SK-N-SH treated with all-trans-retinoic acid at 6 μM for 48 hours (cell line): ENCODE results near the gene CYLD.

Experiments used
- ATAC-seq: fragments of 200-7000 bp; cut with Tn5 transposase; 3 replicates; pipeline ENCODE4 v1.9.1; 2020; ENCODE audit warnings: mild to moderate bottlenecking, moderate library complexity
- BACH2 ChIP-seq: fragments of 250-450 bp; sonication (Bioruptor Pico); IDR thresholded peaks from 2 replicates; pipeline ENCODE4 v1.9.0; 2021; ENCODE audit warnings: mild to moderate bottlenecking, borderline replicate concordance
- CREB5 ChIP-seq: fragments of 250-450 bp; sonication (Bioruptor Pico); IDR thresholded peaks from 2 replicates; pipeline ENCODE4 v1.5.1; 2020; ENCODE audit warnings: low read depth, mild to moderate bottlenecking, moderate library complexity
- CSDC2 ChIP-seq: fragments of 250-450 bp; sonication (Bioruptor Pico); IDR thresholded peaks from 2 replicates; pipeline ENCODE4 v1.5.0; 2020; ENCODE audit warnings: mild to moderate bottlenecking, moderate library complexity
- GLIS3 ChIP-seq: fragments of 250-450 bp; sonication (Bioruptor Pico); IDR thresholded peaks from 2 replicates; pipeline ENCODE4 v1.5.0; 2020; ENCODE audit warnings: mild to moderate bottlenecking, moderate library complexity
- ISL1 ChIP-seq: fragments of 250-450 bp; sonication (Bioruptor Pico); IDR thresholded peaks from 2 replicates; pipeline ENCODE4 v2.1.2; 2022; ENCODE audit warnings: mild to moderate bottlenecking, moderate library complexity
- OSR1 ChIP-seq: fragments of 250-450 bp; sonication (Bioruptor Pico); IDR thresholded peaks from 2 replicates; pipeline ENCODE4 v1.8.0; 2022; ENCODE audit warnings: moderate library complexity, mild to moderate bottlenecking, inconsistent platforms
- PATZ1 ChIP-seq: fragments of 250-450 bp; sonication (Bioruptor Pico); IDR thresholded peaks from 2 replicates; pipeline ENCODE4 v1.8.0; 2020; ENCODE audit warnings: mild to moderate bottlenecking, moderate library complexity, borderline replicate concordance
- RARB ChIP-seq: fragments of 250-450 bp; sonication (Bioruptor Pico); IDR thresholded peaks from 2 replicates; pipeline ENCODE4 v1.8.0; 2021; ENCODE audit warnings: mild to moderate bottlenecking, moderate library complexity
- TCF4 ChIP-seq: fragments of 250-450 bp; sonication (Bioruptor Pico); IDR thresholded peaks from 2 replicates; pipeline ENCODE4 v1.8.0; 2021; ENCODE audit warnings: mild to moderate bottlenecking, moderate library complexity, borderline replicate concordance
- TOX ChIP-seq: fragments of 250-450 bp; sonication (Bioruptor Pico); IDR thresholded peaks from 2 replicates; pipeline ENCODE4 v1.8.0; 2021; ENCODE audit warnings: mild to moderate bottlenecking, moderate library complexity, borderline replicate concordance
- ZC3H10 ChIP-seq: fragments of 250-450 bp; sonication (Bioruptor Pico); IDR thresholded peaks from 2 replicates; pipeline ENCODE4 v1.5.1; 2021; ENCODE audit warnings: mild to moderate bottlenecking, moderate library complexity
- ZFP3 ChIP-seq: fragments of 250-450 bp; sonication (Bioruptor Pico); IDR thresholded peaks from 2 replicates; pipeline ENCODE4 v1.5.0; 2020; ENCODE audit warnings: mild to moderate bottlenecking, moderate library complexity
- ZFP30 ChIP-seq: fragments of 450-650 bp; formaldehyde crosslinking; IDR thresholded peaks from 2 replicates; pipeline ENCODE4 v1.5.0; 2022; ENCODE audit warnings: mild to moderate bottlenecking, moderate library complexity
- ZNF565 ChIP-seq: fragments of 450-650 bp; formaldehyde crosslinking; conservative IDR thresholded peaks from 2 replicates; pipeline ENCODE4 v1.5.0; 2020; ENCODE audit warnings: low read depth, mild to moderate bottlenecking, moderate library complexity
- ZNF70 ChIP-seq: fragments of 450-650 bp; formaldehyde crosslinking; IDR thresholded peaks from 2 replicates; pipeline ENCODE4 v1.5.0; 2020; ENCODE audit warnings: mild to moderate bottlenecking, moderate library complexity
- ZNF8 ChIP-seq: fragments of 450-650 bp; formaldehyde crosslinking; IDR thresholded peaks from 2 replicates; pipeline ENCODE4 v1.5.0; 2020; ENCODE audit warnings: mild to moderate bottlenecking, moderate library complexity
- TF ChIP-seq, protein P1 (sequence below): fragments of 250-450 bp; sonication (Bioruptor Pico); IDR thresholded peaks from 2 replicates; pipeline ENCODE4 v1.5.1; 2021; ENCODE audit warnings: mild to moderate bottlenecking, moderate library complexity
- TF ChIP-seq, protein P2 (sequence below): fragments of 250-450 bp; sonication (Bioruptor Pico); IDR thresholded peaks from 2 replicates; pipeline ENCODE4 v1.5.0; 2020; ENCODE audit warnings: mild to moderate bottlenecking, moderate library complexity

CYLD gene

GRCh38 chr16:50774405-50774804 is 32.5 kb downstream of the CYLD start:
- no peak for TF ChIP-seq ZNF8 (CRISPR knock-in tag)
- no peak for TF ChIP-seq ZNF70 (CRISPR knock-in tag)
- no peak for TF ChIP-seq PATZ1 (CRISPR knock-in tag)
- TF ChIP-seq, protein P1, sequence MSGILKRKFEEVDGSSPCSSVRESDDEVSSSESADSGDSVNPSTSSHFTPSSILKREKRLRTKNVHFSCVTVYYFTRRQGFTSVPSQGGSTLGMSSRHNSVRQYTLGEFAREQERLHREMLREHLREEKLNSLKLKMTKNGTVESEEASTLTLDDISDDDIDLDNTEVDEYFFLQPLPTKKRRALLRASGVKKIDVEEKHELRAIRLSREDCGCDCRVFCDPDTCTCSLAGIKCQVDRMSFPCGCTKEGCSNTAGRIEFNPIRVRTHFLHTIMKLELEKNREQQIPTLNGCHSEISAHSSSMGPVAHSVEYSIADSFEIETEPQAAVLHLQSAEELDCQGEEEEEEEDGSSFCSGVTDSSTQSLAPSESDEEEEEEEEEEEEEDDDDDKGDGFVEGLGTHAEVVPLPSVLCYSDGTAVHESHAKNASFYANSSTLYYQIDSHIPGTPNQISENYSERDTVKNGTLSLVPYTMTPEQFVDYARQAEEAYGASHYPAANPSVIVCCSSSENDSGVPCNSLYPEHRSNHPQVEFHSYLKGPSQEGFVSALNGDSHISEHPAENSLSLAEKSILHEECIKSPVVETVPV (CRISPR knock-in tag): no peak
- no peak for TF ChIP-seq CREB5 (CRISPR knock-in tag)
- TF ChIP-seq ZC3H10: no peak
- no peak for TF ChIP-seq ZFP3 (CRISPR knock-in tag)
- TF ChIP-seq GLIS3 (CRISPR knock-in tag): no peak
- no peak for TF ChIP-seq ZFP30
- no peak for TF ChIP-seq TOX (CRISPR knock-in tag)
- TF ChIP-seq OSR1: no peak
- TF ChIP-seq ZNF565: no peak
- TF ChIP-seq, protein P2, sequence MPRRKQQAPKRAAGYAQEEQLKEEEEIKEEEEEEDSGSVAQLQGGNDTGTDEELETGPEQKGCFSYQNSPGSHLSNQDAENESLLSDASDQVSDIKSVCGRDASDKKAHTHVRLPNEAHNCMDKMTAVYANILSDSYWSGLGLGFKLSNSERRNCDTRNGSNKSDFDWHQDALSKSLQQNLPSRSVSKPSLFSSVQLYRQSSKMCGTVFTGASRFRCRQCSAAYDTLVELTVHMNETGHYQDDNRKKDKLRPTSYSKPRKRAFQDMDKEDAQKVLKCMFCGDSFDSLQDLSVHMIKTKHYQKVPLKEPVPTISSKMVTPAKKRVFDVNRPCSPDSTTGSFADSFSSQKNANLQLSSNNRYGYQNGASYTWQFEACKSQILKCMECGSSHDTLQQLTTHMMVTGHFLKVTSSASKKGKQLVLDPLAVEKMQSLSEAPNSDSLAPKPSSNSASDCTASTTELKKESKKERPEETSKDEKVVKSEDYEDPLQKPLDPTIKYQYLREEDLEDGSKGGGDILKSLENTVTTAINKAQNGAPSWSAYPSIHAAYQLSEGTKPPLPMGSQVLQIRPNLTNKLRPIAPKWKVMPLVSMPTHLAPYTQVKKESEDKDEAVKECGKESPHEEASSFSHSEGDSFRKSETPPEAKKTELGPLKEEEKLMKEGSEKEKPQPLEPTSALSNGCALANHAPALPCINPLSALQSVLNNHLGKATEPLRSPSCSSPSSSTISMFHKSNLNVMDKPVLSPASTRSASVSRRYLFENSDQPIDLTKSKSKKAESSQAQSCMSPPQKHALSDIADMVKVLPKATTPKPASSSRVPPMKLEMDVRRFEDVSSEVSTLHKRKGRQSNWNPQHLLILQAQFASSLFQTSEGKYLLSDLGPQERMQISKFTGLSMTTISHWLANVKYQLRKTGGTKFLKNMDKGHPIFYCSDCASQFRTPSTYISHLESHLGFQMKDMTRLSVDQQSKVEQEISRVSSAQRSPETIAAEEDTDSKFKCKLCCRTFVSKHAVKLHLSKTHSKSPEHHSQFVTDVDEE (CRISPR knock-in tag): no peak
- TF ChIP-seq RARB (CRISPR knock-in tag): no peak
- TF ChIP-seq, all 23 proteins: peak for 0
- no peak for ATAC-seq

GRCh38 chr16:50774960-50775359 is 33.1 kb downstream of the CYLD start:
- no peak for ATAC-seq
- TF ChIP-seq TOX (CRISPR knock-in tag) (no peak), ISL1 (CRISPR knock-in tag) (no peak), ZNF70 (CRISPR knock-in tag) (no peak), CSDC2 (no peak), ZC3H10 (no peak), BACH2 (no peak), CREB5 (CRISPR knock-in tag) (no peak)
- TF ChIP-seq, protein P2 (CRISPR knock-in tag): no peak

DNA sequence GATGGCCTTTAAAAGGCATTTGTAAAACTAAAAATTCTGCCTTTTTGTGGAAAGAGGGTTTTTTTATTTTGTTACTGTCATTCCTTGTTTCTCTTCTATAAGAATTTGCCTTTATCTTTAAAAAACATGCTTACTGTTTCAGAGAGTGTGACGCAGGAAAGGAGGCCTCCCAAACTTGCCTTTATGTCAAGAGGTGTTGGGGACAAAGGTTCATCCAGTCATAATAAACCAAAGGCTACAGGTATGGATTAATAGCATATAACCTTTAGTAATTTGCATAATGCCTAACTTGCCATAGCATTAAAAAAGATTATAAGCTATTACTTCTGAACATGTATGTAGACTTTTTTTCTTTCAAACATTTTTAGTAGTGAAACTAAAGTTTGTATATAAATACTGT is 34.2 kb downstream of the CYLD start:
- ATAC-seq: no peak
- no peak for TF ChIP-seq ZNF70 (CRISPR knock-in tag)
- TF ChIP-seq TOX (CRISPR knock-in tag): no peak
- no peak for TF ChIP-seq TCF4
- no peak for TF ChIP-seq ISL1 (CRISPR knock-in tag)
